ENCODE data around the gene ACADVL.
"Not testable (repeated sequence)": the region's sequence is repeated elsewhere in the genome, so short reads cannot be mapped to it uniquely, and the experiment has no call there.

Gene ACADVL

GRCh38 chr17:7219812-7220592 is at the start of gene ACADVL, which contains the start of gene DLG4:
Gene ACADVL, plus strand, starts transcription at chr17:7219938. Its CDS starts 47 bp downstream, at chr17:7219985.
Gene DLG4, minus strand, starts transcription at chr17:7219836.
- in situ Hi-C loops (cut with HindIII; ENCODE audit: low sequenced_read_pairs), result no loop called here

GRCh38 chr17:7172522-7173191 is 47.1 kb upstream of the ACADVL start:
- in situ Hi-C loops (cut with HindIII; ENCODE audit: low sequenced_read_pairs), result not testable (repeated sequence)

- in situ Hi-C loops (cut with HindIII; ENCODE audit: low sequenced_read_pairs), result no loop called here
These were observed 45.8 kb upstream of the ACADVL start for GRCh38 chr17:7173687-7174602.

GRCh38 chr17:7174603-7175326 is 45.0 kb upstream of the ACADVL start:
- in situ Hi-C loops (cut with HindIII; ENCODE audit: low sequenced_read_pairs), result no loop called here

- in situ Hi-C loops (cut with HindIII; ENCODE audit: low sequenced_read_pairs), result no loop called here
These were observed 44.4 kb upstream of the ACADVL start for GRCh38 chr17:7175330-7175733.

GRCh38 chr17:7176107-7176840 is 43.5 kb upstream of the ACADVL start:
- in situ Hi-C loops (cut with HindIII; ENCODE audit: low sequenced_read_pairs), result no loop called here

- in situ Hi-C loops (cut with HindIII; ENCODE audit: low sequenced_read_pairs), result no loop called here
These were observed 42.9 kb upstream of the ACADVL start for GRCh38 chr17:7176841-7177190.

- in situ Hi-C loops (cut with HindIII; ENCODE audit: low sequenced_read_pairs), result no loop called here
These were observed 42.4 kb upstream of the ACADVL start for GRCh38 chr17:7177191-7177953.

GRCh38 chr17:7177954-7178477 is 41.7 kb upstream of the ACADVL start:
- in situ Hi-C loops (cut with HindIII; ENCODE audit: low sequenced_read_pairs), result no loop called here

- in situ Hi-C loops (cut with HindIII; ENCODE audit: low sequenced_read_pairs), result no loop called here
These were observed 40.8 kb upstream of the ACADVL start for GRCh38 chr17:7178973-7179316.

GRCh38 chr17:7179317-7180254 is 40.2 kb upstream of the ACADVL start, which contains the start of gene ASGR1:
Gene ASGR1, minus strand, starts transcription at chr17:7179370. Its CDS starts 807 bp downstream, at chr17:7178563.
- in situ Hi-C loops (cut with HindIII; ENCODE audit: low sequenced_read_pairs), result no loop called here

GRCh38 chr17:7182101-7182500 is 37.6 kb upstream of the ACADVL start:
- in situ Hi-C loops (cut with HindIII; ENCODE audit: low sequenced_read_pairs), result not testable (repeated sequence)

- in situ Hi-C loops (cut with HindIII; ENCODE audit: low sequenced_read_pairs), result no loop called here
These were observed 36.2 kb upstream of the ACADVL start for GRCh38 chr17:7183433-7184090.

GRCh38 chr17:7184091-7184488 is 35.6 kb upstream of the ACADVL start:
- in situ Hi-C loops (cut with HindIII; ENCODE audit: low sequenced_read_pairs), result no loop called here

GRCh38 chr17:7184647-7185046 is 35.1 kb upstream of the ACADVL start:
- in situ Hi-C loops (cut with HindIII; ENCODE audit: low sequenced_read_pairs), result no loop called here

- in situ Hi-C loops (cut with HindIII; ENCODE audit: low sequenced_read_pairs), result no loop called here
These were observed 33.5 kb upstream of the ACADVL start for GRCh38 chr17:7186241-7186640.

- in situ Hi-C loops (cut with HindIII; ENCODE audit: low sequenced_read_pairs), result no loop called here
These were observed 29.3 kb upstream of the ACADVL start for GRCh38 chr17:7190276-7190917.
